ENCODE measurements around the gene GRID1. TPM values are rescaled to one million over a fixed set of nuclear protein-coding genes. Genes with fewer than 3 reads are reported as not detected.

The GRID1 gene
- total RNA-seq, 1 experiment from 2014 or later: not detected

- no TSS peak for BruUV-seq (replicated peaks)
- no peaks in the 10 kb centered on the region for H3K27me3 ChIP-seq (ENCODE audit: low read length)
- DNase-seq (peak; percentile 48), ATAC-seq (peak; percentile 82)
- H3K9me2 ChIP-seq (replicated peaks; ENCODE audit: low read length): no peaks in the 10 kb centered on the region
- H2AFZ ChIP-seq (ENCODE audit: low read length): 0 out of 2 replicates have a peak overlapping the region, but pooled peaks have one; percentile 30
- H3F3A ChIP-seq (ENCODE audit: low read length, unreplicated experiment): no peaks in the 10 kb centered on the region
- H3K9ac ChIP-seq (ENCODE audit: low read length): no peak overlapping the region
- no peaks in the 10 kb centered on the region for H4K20me1 ChIP-seq (ENCODE audit: low read length)
- CTCF ChIA-PET: no interaction called here
- H3K4me1 ChIP-seq (ENCODE audit: insufficient read depth, low read length): no peaks in the 10 kb centered on the region
- H3K4me2 ChIP-seq (ENCODE audit: low read length): peak overlapping the region; percentile 59
- intact Hi-C loops (cut with micrococcal nuclease): no loop called here
- peak overlapping the region; percentile 28; the same call in 1 of the 2 replicates for H3K4me3 ChIP-seq (ENCODE audit: low read length)
- H3K79me2 ChIP-seq (ENCODE audit: low read length): no peaks in the 10 kb centered on the region
- TF ChIP-seq EZH2 (IDR thresholded peaks at IDR 0.05; ENCODE audit: low read length, unreplicated experiment): no peak
- peak; percentile 55 for TF ChIP-seq CTCF (conservative IDR thresholded peaks at IDR 0.05; ENCODE audit: low read depth, low read length)
- no peaks in the 10 kb centered on the region for H3K36me3 ChIP-seq (ENCODE audit: low read depth, low read length)
- POLR2A ChIA-PET (ENCODE audit: unreplicated experiment): no interaction called here
- H3K9me3 ChIP-seq (ENCODE audit: low read length): no peaks in the 10 kb centered on the region
- H3K27ac ChIP-seq (ENCODE audit: low read length): no peak overlapping the region
Observed at GRCh38 chr10:86261941-86262687, 104.5 kb downstream of the GRID1 start.

- Histone ChIP-seq H3F3A (ENCODE audit: low read length, unreplicated experiment) (no peaks in the 10 kb centered on the region), H3K9me2 (replicated peaks; ENCODE audit: low read length) (no peaks in the 10 kb centered on the region), H3K27ac (ENCODE audit: low read length) (no peak overlapping the region), H3K9me3 (ENCODE audit: low read length) (no peaks in the 10 kb centered on the region), H3K9ac (ENCODE audit: low read length) (no peak overlapping the region), H2AFZ (ENCODE audit: low read length) (no peak overlapping the region), H4K20me1 (ENCODE audit: low read length) (no peaks in the 10 kb centered on the region), H3K27me3 (ENCODE audit: low read length) (no peaks in the 10 kb centered on the region), H3K4me2 (ENCODE audit: low read length) (peak overlapping the region; percentile 59), H3K4me1 (ENCODE audit: insufficient read depth, low read length) (no peaks in the 10 kb centered on the region), H3K36me3 (ENCODE audit: low read depth, low read length) (no peaks in the 10 kb centered on the region), H3K79me2 (ENCODE audit: low read length) (no peaks in the 10 kb centered on the region), H3K4me3 (ENCODE audit: low read length) (peak overlapping the region; percentile 28; the same call in 1 of the 2 replicates)
- CTCF ChIA-PET: no interaction called here
- intact Hi-C loops (cut with micrococcal nuclease): no loop called here
- ATAC-seq (no peak), DNase-seq (no peak)
- POLR2A ChIA-PET (ENCODE audit: unreplicated experiment): no interaction called here
- TF ChIP-seq EZH2 (IDR thresholded peaks at IDR 0.05; ENCODE audit: low read length, unreplicated experiment) (no peak), CTCF (conservative IDR thresholded peaks at IDR 0.05; ENCODE audit: low read depth, low read length) (no peak), EZH2phosphoT487 (IDR thresholded peaks at IDR 0.05; ENCODE audit: borderline replicate concordance, low read length) (no peak)
- BruUV-seq (replicated peaks): no TSS peak
Observed at GRCh38 chr10:86261470-86261869, 105.1 kb downstream of the GRID1 start.

GRCh38 chr10:86260564-86260963 lies 106.0 kb downstream of the GRID1 start:
- Histone ChIP-seq H3K4me2 (ENCODE audit: low read length) (no peak overlapping the region), H3K27me3 (ENCODE audit: low read length) (no peaks in the 10 kb centered on the region), H3K27ac (ENCODE audit: low read length) (no peak overlapping the region), H3K79me2 (ENCODE audit: low read length) (no peaks in the 10 kb centered on the region), H3K36me3 (ENCODE audit: low read depth, low read length) (no peaks in the 10 kb centered on the region), H3K9ac (ENCODE audit: low read length) (no peak overlapping the region), H3K9me3 (ENCODE audit: low read length) (no peaks in the 10 kb centered on the region), H3F3A (ENCODE audit: low read length, unreplicated experiment) (no peaks in the 10 kb centered on the region), H2AFZ (ENCODE audit: low read length) (no peak overlapping the region), H3K9me2 (replicated peaks; ENCODE audit: low read length) (no peaks in the 10 kb centered on the region), H3K4me1 (ENCODE audit: insufficient read depth, low read length) (no peaks in the 10 kb centered on the region), H3K4me3 (ENCODE audit: low read length) (no peak overlapping the region), H4K20me1 (ENCODE audit: low read length) (no peaks in the 10 kb centered on the region)
- no peak for ATAC-seq
- POLR2A ChIA-PET (ENCODE audit: unreplicated experiment): no interaction called here
- no peak for DNase-seq
- intact Hi-C loops (cut with micrococcal nuclease): no loop called here
- no TSS peak for BruUV-seq (replicated peaks)
- TF ChIP-seq CTCF (conservative IDR thresholded peaks at IDR 0.05; ENCODE audit: low read depth, low read length) (no peak), EZH2phosphoT487 (IDR thresholded peaks at IDR 0.05; ENCODE audit: borderline replicate concordance, low read length) (no peak), EZH2 (IDR thresholded peaks at IDR 0.05; ENCODE audit: low read length, unreplicated experiment) (no peak)
- CTCF ChIA-PET: no interaction called here

Data from PC-3 (cell line).